Left ventricle myocardium superior (tissue), 1 donor: ENCODE data around the gene SETD5. TPM values are rescaled to one million over a fixed set of nuclear protein-coding genes. Genes with fewer than 3 reads are reported as not detected.

Experiments
- ATAC-seq: fragments of 200-7000 bp; cut with Tn5 transposase; one replicate; pipeline ENCODE4 v1.9.1; 2020; ENCODE audit warnings: mild to moderate bottlenecking, moderate library complexity
- DNase-seq: peaks from one replicate; pipeline ENCODE4 v3.0.0-alpha.2; 2020
- intact Hi-C: fragments of 100-400 bp; cut with micrococcal nuclease; formaldehyde crosslinking; loops from one replicate; pipeline ENCODE4 v1.11.0; 2022
- total RNA-seq: library from RNA; stranded (reverse); fragmentation: NEBNext Ultra II Directional; extraction: Animal tissue kit (Norgen Biotek cat#: 25700); gene quantifications from one replicate; pipeline ENCODE4 v1.2.1, GENCODE V29; 2021
- donor health status: DM: no; HTN: yes; CAD: no; lungs with severe emphysema.

SETD5 gene
- total RNA-seq, 1 donor from 2014 or later, result 60.2 TPM

DNA sequence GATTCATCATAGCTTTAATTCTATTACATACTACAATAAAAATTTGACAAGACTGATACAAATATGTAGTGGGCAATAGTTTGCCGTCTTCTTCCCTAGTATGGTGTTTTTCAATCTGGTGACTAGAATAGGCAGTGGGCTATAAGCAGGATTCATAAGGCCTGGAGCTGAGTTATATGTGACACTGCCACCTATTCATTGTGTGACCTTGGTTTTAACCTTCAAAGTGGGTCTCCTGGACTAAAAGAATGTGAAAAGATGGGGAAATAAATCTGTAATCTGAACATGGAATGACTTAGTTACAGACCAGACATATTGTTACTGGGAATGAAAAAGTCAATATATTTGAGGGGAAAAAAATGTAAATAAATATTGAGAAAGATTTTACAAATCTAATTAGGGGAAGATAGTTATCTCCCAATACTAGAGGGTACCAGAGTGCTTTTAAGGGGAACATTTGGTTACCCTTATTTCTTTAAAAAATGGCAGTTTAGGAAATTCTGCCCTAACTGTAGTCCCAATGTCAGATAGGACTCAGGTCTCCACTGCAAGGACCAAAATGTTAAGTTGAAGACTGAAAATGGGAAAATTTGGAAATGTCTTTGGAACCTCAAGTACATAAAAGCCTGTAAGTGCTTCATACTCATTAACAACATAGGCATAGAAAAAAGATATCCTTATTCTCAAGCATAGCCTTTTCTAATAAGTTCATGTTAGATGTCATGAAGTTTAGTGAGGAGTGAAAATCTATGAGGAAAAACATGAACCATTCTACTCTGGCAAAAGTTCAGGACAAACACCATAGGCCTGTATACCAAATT lies 10.7 kb upstream of the SETD5 start:
- DNase-seq (no peak), ATAC-seq (no peak)
- intact Hi-C loops, result loop anchor here (10.0 kb wide), 1 partner anchor 78 kb away; no protein-coding TSS in a partner anchor

DNA sequence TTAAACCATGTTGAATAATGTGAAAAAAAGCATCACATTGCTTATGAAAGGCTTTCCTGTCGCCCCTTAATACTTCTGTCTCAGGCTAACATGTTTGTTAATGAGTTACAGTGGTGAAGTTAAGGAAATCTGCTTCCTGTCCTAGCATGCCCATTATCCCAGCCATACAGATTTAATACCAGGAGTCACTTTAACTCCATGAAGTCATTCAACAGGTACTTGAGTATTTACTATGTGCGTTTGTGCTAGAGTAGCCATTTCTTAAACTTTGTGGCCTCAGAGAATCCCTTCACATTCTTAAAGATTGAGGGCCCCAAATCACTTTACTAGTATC lies 10.1 kb upstream of the SETD5 start:
- intact Hi-C loops, result loop anchor here (10.0 kb wide), 1 partner anchor 78 kb away; no protein-coding TSS in a partner anchor
- DNase-seq, result no peak
- ATAC-seq, result no peak

GRCh38 chr3:9388142-9388541 lies 9.3 kb upstream of the SETD5 start:
- intact Hi-C loops, result loop anchor here (10.0 kb wide), 1 partner anchor 77 kb away; no protein-coding TSS in a partner anchor

GRCh38 chr3:9388562-9389272 lies 8.7 kb upstream of the SETD5 start:
- ATAC-seq, result no peak
- intact Hi-C loops, result loop anchor here (10.0 kb wide), 1 partner anchor 76 kb away; no protein-coding TSS in a partner anchor
- DNase-seq, result no peak

More at GRCh38 chr3:9388142-9388541, 9.3 kb upstream of the SETD5 start:
- DNase-seq (no peak), ATAC-seq (no peak)

GRCh38 chr3:9390265-9390888 lies 7.0 kb upstream of the SETD5 start:
- ATAC-seq (no peak), DNase-seq (no peak)
- intact Hi-C loops, result no loop called here

DNA sequence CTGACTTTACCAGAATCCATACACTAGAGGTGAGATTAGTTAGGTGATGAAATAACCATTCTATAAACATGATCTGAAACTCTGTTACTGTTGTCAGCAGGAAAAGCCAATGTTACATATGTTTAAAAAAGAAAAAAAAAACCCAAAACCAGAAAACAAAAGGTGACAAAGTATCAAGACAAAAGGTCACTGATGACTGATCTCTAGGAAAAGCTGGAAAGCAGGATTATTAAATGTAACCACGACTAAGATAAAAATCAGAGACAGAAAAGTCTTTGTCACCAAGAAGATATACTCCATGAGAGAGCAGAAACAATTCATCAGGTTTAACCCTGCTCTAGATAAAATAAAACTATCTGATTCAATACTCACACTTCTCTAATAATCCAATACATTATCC lies 5.4 kb upstream of the SETD5 start:
- no peak for ATAC-seq
- intact Hi-C loops, result no loop called here

GRCh38 chr3:9395570-9396300 lies 1.7 kb upstream of the SETD5 start:
- ATAC-seq (no peak), DNase-seq (no peak)
- intact Hi-C loops, result no loop called here

More for the DNA sequence above, 5.4 kb upstream of the SETD5 start:
- no peak for DNase-seq

- ATAC-seq, result peak; percentile 43
- DNase-seq, result no peak
- intact Hi-C loops, result no loop called here
Measured at GRCh38 chr3:9396301-9396631, 1.1 kb upstream of the SETD5 start.

DNA sequence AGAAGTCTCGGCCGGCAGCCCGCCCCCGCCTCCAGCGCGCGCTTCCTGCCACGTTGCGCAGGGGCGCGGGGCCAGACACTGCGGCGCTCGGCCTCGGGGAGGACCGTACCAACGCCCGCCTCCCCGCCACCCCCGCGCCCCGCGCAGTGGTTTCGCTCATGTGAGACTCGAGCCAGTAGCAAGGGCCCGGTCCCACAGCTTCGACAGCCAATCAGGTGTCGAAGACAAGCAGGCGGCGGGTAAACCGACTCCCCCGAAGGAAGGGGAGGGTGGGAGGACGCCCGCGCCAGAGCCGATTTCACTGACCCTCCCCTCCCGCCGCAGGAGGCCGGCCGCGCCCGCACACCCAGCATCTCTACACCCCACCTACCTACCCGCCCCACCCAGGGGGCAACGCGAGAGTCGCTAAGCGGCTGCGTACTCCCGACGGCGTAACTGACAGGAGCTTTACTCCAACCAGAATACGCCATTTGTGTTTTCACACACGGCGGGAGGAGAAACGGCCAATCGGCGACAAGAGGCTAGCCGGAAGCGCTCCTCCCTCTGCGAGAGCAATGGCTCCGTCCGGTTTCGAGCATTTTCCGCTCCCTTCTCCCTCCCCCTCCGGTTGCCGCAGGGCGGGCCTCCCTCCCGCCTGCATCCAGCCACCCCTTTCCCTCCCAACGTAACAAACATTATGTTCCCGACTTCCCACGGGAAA lies 633 bp upstream of the SETD5 start:
- intact Hi-C loops, result no loop called here
- ATAC-seq (peak; percentile 87), DNase-seq (peak; percentile 99)

- no peak for ATAC-seq
- DNase-seq, result peak; percentile 55
- intact Hi-C loops, result no loop called here
Measured at GRCh38 chr3:9397906-9398699, 688 bp downstream of the SETD5 start.

GRCh38 chr3:9398700-9399336 lies 1.4 kb downstream of the SETD5 start:
- ATAC-seq, result no peak

GRCh38 chr3:9399337-9399703 lies 1.9 kb downstream of the SETD5 start:
- ATAC-seq (no peak), DNase-seq (no peak)
- intact Hi-C loops, result no loop called here

More at GRCh38 chr3:9398700-9399336, 1.4 kb downstream of the SETD5 start:
- no peak for DNase-seq
- intact Hi-C loops, result no loop called here

- peak; percentile 31 for ATAC-seq
- intact Hi-C loops, result no loop called here
- DNase-seq, result peak; percentile 87
Measured at GRCh38 chr3:9399746-9400145, 2.3 kb downstream of the SETD5 start.

GRCh38 chr3:9400616-9401015 lies 3.2 kb downstream of the SETD5 start:
- ATAC-seq, result no peak
- DNase-seq, result no peak
- intact Hi-C loops, result no loop called here

DNA sequence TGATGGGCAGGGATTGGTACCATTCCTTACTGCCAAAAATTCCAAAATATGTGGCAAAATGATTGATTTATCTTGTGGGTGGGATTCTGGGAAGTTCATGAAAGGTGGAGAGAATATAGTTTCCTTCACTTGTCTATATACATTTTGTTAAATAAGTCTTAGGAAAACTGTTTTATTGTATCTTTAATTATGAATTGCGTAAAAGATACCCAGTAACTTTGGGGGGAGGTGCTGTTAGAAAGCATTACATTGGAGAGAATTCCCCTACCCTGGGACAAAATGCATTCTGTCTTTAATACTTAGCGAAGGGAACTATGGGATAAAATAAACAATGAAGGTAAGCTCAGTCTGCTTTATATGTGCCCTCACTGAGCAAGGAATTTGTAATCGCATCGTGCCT lies 4.6 kb downstream of the SETD5 start:
- ATAC-seq (no peak), DNase-seq (no peak)
- intact Hi-C loops, result no loop called here

- intact Hi-C loops, result no loop called here
- ATAC-seq (peak; percentile 4), DNase-seq (peak; percentile 35)
Measured at GRCh38 chr3:9402410-9403228, 5.2 kb downstream of the SETD5 start.

GRCh38 chr3:9403463-9403862 lies 6.0 kb downstream of the SETD5 start:
- no peak for ATAC-seq
- intact Hi-C loops, result no loop called here

More at GRCh38 chr3:9403463-9403862, 6.0 kb downstream of the SETD5 start:
- DNase-seq, result no peak
